GM03348 (cell line): ENCODE results near the gene CDH23.

Source experiments
- DNase-seq: peaks from one replicate; pipeline ENCODE4 v3.0.0; 2012; ENCODE audit warnings: low spot score

Gene CDH23

DNA sequence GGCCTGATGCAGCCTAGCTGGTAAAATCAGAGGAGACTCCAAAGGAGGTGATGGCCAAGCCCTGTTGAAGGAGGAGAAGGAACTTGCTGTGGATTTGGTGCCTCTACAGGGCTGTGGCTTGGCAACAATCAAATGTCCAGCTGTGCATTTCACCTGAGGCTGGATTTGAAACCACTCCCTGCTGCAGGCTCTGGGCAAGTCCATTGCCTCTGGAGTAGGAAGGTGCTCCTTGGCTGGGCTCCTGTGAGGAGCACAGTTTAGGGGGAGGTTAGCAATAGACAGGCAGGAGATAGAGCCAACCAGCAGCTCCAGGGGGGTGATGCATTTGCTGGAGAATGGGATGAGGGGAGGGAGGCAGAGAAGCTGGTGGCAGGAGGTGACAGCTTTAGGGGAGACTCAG is 26.5 kb downstream of the CDH23 start:
- no peak for DNase-seq

DNA sequence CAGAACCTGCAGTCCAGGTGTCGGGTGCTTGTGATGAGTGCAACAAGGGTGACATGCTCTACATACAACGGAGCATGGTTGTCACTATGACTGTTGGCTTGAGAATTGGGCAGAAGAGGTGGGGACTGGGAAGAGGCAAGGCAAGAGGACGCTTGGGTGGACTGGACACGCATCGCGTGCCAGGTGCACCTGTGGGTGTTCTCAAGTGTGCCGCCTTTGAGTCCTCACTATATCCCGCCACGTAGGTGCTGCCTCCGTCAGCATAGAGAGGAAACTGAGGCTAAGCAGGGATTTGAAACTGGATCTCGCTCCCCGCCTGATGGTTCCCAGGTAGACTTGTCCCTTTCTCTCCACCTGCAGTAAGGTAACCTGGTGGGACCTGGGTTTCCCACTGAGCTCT is 27.2 kb downstream of the CDH23 start:
- DNase-seq = no peak

DNA sequence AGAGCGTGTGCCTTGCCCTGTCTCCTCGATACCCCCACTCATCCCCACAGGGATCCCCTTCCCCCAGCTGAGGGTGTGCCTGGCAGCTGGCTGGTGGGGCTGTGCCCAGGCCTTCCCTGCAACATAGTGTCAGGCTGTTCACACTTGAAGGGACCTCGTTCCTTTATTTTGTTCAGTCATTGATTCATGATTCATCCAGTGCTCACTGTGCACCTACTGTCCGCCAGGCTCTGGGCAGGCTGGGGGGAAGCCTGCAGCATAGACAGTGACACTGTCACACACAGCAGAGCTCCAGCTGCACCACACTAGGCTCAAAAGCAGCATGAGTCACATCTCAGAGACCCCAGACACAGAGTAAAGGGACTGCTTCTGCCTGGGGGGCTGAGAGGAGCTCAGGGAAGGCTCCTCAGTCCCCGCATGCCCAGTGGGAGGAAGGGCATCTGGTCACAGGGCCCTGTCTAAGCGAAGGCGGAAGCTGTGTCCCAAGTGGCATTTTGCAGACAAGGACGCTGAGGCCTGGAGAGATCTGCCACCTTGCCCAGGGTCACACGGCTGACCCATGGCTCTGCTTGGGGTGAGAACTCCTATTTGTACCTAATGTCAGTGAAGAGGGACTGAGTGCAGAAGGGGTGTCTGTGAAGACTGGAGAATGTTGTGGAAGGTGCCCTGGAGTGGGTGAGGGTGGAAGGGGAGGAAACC is 27.9 kb downstream of the CDH23 start:
- DNase-seq = no peak

DNA sequence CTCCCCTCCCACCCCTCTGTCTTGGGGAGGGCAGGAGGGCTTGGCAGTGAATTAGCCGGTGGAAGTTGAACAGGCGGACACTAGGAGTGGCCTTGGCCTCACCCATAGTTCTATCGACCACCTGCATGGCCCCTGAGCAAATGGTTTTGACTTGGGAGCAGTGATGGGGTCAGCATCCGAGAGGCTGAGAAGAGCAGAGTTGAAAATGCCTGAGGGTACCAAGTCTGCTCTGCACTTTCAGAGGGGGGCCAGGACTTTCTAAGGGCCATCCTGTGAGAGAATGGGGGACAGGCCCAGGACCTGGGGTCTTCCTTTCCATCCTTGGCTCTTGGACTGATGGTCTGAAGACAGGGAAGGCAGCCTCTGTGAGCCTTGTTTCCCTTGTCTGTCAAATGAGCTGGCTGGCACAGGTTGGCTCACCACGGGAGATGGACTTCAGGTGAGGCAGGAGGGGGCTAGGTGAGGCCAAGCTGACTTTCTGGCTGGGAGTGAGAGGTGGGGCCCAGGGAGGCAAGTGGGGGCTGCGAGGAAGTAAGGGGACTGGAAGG is 29.4 kb downstream of the CDH23 start:
- DNase-seq = no peak

DNA sequence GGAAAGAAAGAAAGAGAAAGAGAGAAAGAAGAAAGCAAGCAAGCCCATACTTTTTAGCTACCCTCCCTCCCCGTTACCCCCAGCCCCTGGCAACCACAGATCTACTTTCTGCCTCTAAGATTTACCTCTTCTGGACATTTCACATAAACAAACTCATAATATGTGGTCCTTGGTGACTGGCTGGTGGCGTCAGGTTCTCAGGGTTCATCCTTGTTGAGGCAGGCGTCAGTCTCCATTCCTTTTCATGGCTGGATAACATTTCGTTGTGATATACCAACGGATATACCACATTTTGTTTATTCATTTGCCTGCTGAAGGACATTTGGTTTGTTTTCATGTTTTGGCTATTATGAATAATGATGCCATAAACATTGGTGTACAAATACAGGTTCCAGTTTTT is 30.5 kb downstream of the CDH23 start:
- no peak for DNase-seq

DNA sequence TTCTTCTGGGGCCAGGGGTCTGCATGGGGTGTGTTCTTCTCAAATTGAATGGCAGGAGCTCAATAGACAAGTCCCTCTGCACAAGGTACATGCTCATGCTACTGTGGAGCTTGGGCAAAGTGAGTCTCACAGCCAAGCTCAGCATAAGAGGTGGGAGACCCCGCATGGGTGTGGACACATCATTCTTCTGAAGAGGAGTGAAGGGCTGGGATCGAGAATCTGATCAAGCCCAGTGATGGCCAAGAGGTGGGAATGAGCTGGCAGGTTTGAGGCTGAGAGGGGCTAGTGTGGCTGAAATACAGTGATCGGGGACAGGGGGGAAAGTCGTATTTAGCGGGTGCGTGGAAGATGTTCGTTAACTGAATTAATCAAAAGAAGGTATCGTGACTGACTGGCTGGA is 32.6 kb downstream of the CDH23 start:
- no peak for DNase-seq

DNA sequence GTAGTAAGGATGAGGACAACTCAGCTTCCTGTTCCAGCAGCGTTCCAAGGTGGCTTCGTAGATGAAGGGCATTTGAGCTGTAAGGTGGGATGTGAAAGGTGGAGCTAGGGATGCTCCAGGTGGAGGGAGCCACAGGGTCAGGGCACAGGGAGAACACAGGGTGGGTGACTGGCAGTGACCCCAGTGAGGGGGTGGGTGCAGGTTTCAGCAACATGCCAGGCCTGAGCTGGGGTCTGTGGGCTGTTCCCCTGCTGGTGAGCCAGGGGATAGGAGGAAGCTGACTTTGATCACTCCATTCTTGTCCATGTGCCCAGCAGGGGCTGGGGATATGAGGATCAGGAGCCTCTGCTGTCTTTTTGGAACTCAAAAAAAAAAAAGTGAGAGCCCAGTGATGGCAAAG is 33.2 kb downstream of the CDH23 start:
- no peak for DNase-seq

DNA sequence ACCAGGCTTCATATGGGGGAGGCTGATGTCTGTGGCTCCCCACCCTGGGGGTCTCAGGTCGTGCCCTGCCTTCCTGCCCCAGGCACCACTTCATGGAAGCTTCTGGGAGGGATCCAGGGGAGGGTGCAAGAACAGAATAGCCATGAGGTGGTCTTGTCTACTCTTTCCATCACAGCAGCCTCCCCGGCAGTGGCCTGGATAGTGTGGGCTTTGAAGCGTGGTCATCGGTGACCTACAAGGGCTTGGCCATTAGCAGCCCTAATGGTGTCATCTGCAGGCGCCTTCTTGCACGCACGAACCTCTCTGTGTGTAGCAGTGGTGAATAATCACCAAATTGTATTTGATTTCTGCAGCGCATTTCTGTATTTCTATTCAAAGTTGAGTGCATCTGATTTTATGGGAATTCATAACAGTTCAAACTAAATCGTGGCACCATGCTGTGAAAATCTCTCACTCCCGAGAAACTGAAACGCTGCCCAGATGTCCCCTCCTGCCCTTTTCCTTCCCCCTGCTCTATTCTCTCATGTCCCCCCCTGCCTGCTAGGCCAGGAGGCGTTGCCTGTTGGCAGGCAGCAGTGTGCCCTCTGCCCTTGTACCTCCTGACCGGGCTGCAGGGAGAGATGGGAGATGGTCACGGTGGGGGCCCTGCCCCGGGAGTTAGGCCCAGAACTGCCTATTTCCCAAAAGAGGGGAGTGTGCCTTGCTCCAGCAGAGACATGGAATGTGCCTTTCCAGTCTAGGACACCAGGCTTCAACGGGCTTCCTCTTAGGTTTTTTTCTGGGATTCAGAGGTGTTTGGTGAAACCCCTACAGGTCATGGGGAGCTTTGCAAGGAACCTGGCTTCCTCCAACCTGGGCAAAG is 34.8 kb downstream of the CDH23 start:
- DNase-seq = no peak

DNA sequence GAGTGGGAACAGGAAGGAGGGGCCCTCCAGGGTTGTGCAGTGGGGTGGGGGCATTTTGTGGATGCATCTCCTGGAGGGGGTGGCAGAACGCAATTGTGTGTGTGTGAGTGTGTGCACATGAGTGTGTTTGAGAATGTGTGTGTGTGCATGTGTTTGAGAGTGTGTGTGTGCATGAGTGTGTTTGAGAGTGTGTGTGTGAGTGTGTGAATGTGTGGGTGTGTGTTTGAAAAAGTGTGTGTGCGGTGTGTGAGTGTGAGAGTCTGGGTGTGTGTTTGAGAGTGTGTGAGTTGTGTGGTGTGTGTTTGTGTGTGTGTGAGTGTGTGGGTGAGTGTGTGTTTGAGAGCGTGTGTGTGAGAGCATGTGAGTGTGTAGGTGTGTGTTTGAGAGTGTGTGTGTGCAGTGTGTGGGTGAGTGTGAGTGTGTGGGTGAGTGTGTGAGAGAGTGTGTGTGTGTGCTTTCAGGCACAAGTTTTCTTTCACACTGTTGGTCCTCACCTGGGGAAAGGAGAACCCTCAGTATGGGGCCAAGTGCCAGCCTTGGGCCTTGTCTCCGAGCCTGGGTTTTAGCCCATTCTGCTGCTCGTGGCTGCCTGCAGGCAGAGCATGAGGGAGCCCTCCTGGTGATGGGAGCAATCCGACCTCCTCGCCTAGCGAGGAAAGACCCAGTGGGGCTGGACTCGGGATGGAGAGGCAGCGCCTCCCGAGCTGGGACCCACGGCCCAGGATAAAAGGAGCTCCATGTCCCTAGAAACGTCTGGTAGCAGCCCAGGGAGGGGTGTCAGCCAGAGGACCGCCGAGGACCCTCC is 35.6 kb downstream of the CDH23 start:
- no peak for DNase-seq

DNA sequence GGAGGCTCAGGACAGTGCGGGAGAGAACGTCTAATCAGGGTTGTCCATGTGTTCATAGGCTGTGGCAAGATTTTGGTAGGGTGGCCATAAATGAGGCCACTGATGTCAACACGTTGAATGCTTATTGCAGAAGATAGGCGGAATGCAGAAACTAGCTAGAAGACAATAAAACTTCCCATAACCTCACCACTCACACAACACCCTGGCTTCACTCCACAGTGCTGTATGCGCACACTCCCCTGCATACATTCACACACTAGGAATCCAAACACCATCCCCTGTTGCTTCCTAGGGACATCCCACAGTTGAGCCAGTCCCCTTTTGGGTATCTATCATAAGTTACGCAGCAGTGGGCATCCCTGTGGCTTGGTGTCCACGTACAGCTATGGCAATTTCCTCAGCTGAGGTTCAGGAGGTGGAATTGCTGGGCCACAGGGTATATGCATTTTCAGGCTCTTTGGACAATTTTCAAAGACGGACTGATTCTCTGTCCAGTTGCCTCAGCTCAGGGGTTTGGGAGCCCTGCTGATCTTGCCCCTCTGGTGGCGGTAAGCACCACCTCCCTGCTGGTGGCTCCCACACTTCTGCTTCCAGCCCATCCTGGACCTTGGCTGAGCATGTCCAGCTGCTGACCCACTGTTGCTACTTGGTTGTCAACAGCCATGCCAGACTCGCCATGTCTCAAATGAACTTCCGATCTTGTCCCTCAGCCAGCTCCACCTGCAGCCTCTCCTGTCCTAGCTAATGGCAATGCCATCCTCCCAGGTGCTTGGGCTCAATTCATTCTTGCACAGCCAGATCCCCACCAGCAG is 36.4 kb downstream of the CDH23 start:
- no peak for DNase-seq

DNA sequence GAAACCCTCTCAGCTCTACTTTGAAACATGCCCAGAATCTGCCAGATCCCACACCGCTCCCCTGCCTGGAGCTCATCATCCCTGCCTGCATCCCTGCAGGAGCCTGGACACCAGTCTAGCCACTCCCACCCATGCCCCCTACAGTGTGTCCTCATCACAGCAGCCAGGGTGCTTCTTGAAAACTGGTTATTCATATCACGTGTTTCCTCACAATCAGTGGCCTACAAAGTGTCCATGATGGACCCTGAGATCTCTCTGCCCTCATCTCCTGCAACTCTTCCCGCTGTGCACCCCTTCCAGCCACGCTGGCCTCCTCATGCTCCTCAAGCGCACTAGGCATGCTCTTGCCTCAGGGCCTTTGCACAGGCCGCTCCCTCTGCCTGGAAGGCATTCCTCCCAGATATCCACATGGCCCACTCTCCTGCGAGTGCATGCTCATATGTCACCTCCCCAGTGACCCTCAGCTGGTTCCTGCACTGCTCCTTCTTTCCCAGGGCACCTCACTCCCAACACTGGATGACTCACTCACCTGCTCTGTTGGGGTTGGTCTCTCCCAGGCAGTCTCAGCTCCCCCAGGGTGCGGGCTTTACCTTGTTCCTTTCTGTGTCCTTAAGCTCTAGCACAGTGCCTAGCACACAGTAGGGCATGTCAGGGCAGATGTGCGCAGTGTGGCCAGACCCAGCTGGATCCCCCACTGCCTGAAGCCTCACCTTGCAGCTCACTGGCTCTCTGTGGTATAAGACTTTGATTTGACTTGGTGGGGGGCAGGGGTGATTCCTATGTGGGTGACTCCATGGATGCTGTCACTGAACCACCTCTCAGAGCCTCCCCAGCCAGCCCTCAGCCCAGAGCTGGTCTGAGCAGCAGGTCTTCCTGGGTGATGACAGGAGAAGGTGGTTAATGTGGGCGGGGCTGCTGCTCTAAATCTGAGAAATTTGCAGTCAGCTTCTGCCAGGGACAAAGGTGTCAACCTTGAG is 37.3 kb downstream of the CDH23 start:
- no peak for DNase-seq

DNA sequence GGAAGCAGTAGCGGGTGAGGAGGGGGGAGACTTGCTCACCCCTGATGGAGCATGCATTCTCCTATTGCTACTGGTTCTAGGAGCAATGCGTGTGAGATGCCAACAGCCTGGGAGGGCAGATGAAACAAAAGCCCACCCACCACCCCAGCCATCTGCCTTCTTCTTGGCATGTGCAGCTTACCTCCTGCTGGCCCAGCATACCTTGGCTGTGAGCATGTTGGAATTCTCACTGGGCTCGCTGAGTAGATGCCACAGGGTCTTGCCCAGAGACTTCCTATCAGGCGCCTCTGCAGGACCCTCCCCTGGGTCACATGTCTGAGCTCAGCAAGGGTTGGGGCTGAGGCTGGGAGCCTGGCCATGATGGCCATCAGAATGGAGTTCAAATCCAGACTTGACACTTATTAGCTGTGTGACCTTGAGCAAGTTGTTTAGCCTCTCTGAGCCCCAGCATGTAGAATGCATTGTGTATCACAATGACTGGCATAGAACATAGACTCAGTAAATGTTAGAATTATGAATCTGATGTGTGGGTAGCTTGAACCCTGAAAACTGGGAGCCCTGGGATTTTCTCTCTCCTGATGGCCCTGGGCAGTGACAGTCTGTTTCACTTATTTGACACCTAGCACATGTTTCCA is 38.2 kb downstream of the CDH23 start:
- DNase-seq = no peak

DNA sequence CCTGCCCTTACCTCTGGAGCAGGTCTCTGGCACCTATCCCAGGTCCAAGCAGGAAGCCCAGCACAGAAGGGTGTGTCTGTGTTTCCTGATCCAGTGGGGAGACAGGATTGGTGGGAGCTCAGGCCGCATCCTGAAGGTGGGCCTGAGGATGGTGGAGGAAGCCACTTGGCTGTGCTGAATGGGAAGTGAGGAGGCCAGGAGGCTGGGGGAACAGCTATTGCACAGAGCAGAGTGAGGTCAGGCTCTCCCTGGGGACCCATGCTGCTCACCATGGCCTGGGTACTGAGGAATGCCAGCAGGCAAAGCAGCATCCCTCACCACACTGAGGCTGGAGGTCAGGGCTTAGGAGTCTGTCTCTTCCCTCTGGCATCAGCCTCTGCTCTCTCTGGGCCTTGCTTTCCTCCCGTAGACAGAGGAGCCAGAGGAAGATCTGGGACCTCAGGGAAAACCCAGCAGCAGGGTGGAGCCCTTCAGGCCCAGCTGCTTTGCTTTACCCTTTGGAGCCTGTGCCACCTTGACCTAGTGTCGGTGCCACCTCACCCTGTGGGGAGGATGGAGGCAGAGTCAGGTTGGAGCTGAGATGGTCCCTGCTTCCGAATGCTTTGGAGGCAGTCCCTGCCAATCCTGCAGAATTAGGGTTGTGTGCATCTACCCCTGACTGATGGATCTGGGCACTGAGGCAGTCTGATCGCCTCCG is 39.0 kb downstream of the CDH23 start:
- DNase-seq = no peak

DNA sequence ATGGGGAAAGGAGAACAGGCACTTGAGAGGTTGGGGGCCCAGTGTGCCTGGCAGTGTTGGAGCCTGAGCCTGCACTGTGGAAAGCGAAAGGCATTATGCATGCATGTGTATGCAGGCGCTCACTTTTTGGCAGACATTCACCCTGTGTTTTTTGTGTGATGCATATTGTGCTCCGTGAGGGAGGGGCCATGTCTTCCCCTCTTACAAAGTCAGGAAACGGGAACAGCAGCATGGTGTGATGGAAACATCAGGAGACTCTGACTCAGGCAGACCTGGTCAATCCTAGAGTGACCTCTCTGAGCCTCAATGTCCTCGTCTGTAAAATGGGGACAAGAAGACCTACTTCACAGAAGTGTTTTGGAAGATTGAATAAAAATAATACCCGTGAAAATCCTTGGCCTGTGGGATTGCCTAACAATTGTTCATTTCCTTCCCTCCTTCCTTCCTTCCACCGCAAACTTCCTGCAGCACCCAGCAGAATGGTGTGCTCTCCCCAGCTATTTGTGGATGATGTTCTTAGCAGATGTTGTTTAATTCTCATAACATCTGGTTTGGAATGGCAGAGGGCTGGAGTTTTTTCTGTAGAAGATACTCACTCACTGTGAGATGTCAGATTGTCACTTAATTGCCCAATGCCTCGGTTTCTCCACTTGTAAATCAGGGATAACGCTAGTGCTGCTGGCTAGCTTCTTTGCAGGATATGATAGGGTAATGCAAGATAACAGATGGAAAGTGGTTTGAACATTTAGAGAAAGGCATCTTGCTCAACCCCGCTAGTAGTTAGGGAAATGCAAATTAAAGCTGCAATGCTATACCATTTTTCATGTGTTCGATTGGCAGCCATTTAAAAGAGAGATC is 39.8 kb downstream of the CDH23 start:
- no peak for DNase-seq

DNA sequence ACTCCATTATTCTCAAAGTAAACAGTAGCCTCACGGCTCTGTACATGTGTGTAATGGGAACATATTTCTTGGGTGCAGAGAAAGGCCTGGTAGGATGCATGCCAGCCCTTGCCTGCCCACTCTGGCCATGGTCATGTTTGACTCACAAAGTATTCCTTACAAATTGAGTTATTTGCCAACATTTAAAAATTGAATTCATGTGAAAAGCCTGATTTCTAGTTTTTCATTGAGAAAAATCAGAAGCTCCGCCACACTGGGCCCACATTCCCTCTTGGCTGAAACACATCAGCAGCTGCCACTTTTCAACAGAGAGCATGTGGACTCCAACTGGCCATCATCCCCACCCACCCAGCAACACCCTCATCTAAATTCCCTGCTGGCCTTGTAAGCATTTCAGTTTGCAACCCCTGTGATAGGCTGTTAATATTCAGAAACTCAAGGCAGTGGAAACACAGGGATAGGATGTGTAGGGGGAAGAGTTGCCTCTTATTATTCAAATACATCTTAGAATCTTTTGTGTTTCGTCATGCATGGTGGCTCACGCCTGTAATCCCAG is 40.9 kb downstream of the CDH23 start:
- no peak for DNase-seq

DNA sequence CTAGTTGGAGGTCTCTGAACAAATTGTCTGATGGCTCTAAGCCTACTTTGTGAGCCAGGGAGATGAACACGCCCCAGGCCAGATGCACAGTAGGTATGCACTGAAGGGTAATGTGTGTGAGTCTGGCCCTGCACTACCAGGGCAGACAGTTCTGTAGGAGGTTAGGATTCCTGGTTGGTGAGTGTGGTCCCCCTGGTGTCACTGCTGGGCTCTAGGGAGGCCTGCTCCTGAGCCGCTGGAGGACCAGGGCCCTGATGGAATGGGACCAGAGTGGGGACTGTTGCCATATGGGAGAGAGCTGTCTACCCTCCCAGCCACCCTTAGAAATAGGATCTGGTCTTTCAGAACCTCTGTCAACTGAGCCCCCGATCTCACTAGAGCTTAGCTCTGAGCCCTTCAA is 42.0 kb downstream of the CDH23 start:
- DNase-seq = no peak

DNA sequence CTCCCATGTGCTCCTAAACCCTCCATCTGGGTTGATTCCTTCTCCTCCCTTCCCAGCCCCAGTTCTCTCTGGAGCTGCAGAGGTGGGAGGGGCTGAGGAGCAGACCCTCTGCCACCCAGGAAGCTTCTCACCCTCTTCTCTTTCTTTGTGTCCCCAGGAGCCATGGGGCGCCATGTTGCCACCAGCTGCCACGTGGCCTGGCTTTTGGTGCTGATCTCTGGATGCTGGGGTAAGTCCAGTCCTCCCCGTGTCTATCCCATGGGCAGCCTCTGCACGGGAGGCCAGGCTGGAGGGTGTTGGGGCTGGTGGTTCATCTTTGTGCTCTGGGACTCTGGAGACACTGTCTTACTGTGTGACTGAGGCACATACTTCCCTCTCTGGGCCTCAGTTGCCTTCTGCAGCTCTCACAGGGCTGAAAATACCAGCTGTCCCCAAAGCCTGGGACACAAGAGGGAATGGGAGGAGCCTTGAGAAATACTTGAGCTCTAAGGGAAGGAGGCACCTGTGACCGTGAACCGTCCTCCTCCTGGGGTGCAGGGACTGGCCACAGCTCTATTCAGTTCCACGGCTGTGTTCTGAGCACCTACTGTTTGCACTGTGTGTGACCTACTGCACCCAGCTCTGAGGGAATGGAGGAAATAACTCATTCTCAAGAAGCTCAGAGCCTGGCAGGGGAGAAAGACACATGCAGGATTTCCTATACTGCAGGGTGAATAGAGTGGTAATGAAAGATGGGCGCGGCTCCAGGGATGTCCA is 43.1 kb downstream of the CDH23 start:
- DNase-seq = no peak
